ENCODE results near the gene PRKN.
"Not testable (repeated sequence)": the region's sequence is repeated elsewhere in the genome, so short reads cannot be mapped to it uniquely, and the experiment has no call there.

The PRKN gene

DNA sequence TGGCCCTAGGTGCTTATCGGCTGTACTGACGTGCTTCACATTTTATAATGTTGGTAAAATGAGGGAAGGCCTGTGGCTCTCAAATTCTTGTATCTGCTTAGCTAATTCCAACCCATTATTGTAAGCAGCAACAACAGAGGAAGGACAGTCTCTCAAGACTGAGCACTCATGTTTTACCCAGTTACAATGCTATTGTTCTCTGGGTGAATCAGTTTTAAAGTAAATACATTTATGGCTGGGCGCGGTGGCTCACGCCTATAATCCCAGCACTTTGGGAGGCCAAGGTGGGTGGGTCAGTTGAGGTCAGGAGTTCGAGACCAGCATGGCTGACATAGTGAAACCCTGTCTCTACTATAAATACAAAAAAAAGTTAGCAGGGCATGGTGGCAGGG lies 194.6 kb downstream of the PRKN start:
- TF ChIP-seq, protein P1, sequence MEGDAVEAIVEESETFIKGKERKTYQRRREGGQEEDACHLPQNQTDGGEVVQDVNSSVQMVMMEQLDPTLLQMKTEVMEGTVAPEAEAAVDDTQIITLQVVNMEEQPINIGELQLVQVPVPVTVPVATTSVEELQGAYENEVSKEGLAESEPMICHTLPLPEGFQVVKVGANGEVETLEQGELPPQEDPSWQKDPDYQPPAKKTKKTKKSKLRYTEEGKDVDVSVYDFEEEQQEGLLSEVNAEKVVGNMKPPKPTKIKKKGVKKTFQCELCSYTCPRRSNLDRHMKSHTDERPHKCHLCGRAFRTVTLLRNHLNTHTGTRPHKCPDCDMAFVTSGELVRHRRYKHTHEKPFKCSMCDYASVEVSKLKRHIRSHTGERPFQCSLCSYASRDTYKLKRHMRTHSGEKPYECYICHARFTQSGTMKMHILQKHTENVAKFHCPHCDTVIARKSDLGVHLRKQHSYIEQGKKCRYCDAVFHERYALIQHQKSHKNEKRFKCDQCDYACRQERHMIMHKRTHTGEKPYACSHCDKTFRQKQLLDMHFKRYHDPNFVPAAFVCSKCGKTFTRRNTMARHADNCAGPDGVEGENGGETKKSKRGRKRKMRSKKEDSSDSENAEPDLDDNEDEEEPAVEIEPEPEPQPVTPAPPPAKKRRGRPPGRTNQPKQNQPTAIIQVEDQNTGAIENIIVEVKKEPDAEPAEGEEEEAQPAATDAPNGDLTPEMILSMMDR (conservative IDR thresholded peaks at IDR 0.05): no peak
- H3K27ac ChIP-seq: no peak overlapping the region

DNA sequence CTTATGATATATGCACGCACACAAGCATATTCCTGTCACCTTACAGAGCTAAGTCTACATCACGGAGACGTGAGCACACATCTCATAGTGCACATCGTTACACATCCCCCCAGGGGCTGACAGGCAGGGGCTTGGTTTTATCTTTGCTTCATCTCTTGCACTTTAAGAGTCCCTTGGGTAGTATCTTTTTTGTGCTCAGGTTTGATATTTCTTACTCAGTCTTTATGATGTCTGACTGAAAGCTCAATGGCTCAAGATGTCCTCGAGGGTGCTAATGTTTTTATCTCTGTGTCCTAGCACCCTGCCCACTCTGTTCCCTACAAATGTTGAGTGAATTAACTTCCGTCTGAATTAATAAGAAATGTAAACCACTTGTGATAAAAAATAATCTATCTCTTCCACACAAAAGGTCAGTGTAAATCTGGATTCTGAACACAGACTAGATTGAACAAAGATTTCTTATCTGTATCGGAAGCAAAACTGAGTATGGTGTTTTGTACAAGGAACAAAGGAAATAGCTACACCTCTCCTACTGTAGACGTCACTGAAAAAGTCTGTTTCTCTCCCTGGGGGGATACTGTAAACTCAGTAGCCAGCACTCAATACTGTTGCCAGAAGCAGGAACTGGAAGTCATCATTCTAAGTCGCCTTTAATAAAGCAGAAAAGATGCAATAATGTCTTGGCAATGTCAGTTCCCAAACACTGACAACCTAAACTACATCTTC lies 195.1 kb downstream of the PRKN start:
- TF ChIP-seq, protein P1 (conservative IDR thresholded peaks at IDR 0.05): no peak
- no peak overlapping the region for H3K27ac ChIP-seq

DNA sequence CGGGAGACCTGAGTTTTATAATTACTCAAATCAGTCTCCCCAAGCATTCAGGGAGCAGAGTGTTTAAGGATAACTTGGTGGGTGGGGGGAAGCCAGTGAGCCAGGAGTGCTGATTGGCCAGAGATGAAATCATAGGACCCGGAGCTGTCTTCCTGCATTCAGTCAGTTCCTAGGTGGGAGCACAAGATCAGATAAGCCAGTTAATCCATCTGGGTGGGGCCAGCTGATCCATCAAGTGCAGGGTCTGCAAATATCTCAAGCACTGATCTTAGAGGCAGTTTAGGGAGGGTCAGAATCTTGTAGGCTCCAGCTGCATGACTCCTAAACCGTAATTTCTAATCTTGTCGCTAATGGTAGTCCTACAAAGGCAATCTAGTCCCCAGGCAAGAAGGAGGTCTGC lies 196.2 kb downstream of the PRKN start:
- not testable (repeated sequence) for H3K27ac ChIP-seq

DNA sequence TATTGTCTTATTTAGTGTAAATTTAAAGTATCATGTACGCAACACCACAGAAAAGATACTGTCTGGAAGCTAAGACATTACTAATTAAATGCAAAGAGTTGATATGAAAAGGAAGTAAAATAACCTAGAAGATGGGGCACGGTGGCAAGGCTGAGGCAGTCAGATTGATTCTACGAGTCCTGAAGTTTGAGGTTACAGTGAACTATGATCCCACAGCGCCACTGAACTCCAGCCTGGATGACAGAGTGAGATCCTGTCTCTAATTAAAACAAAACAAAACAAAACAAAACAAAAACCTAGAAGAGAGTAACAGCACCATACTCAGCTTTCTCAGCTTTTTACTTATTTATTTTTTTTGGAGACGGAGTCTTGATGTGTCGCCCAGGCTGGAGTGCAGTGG lies 199.0 kb downstream of the PRKN start:
- TF ChIP-seq, protein P1 (conservative IDR thresholded peaks at IDR 0.05): no peak
- H3K27ac ChIP-seq: no peak overlapping the region

DNA sequence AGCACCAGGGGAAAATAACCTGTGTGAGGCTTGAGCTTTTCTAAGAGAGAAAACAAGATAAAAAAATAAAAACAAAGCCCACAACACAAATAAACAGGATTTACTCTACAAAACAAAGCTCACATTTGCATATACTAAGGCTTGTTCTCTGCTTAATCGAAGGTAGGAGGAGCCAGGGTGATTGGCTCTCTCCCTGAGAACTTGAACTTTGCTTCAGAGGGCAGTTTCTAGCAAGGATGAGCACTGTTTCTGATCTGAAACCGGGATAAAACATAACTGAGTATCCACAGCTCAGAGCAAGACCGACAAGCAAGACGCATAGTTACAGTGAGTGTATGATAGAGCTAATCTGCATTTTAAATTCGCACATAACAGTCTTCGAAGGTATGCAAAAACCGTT lies 200.6 kb downstream of the PRKN start:
- no peak overlapping the region for H3K27ac ChIP-seq
- TF ChIP-seq, protein P1 (conservative IDR thresholded peaks at IDR 0.05): no peak

- H3K27ac ChIP-seq: no peak overlapping the region
- TF ChIP-seq, protein P1 (conservative IDR thresholded peaks at IDR 0.05): no peak
These were observed 202.4 kb downstream of the PRKN start for GRCh38 chr6:162525181-162525580.

GRCh38 chr6:162512744-162513143 lies 214.8 kb downstream of the PRKN start:
- no peak overlapping the region for H3K27ac ChIP-seq
- TF ChIP-seq, protein P1 (conservative IDR thresholded peaks at IDR 0.05): no peak

DNA sequence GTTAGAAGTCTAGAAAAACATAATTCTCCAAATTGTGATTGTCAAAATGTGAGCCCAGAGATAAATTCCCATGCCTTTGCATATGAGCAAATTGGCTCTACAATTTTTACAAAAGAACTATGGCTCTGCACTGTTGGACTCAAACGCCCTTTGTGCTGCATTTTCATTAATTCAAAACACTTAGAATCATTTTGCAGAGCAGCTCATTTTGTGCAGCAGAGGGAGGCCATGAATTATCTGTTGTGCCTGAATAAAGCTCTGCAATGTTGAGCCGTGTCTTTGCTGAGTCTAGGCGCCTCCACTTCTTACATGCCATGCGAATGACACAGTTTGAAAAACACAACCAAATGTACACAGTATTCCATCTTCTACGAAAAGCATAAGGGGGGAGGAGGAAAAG lies 230.2 kb downstream of the PRKN start:
- TF ChIP-seq, protein P1 (conservative IDR thresholded peaks at IDR 0.05): no peak
- no peak overlapping the region for H3K27ac ChIP-seq

All from VCaP (cell line).